K562 (cell line): Measurements from ENCODE around the gene FCRL6. TPM values are rescaled to one million over a fixed set of nuclear protein-coding genes. Genes with fewer than 3 reads are reported as not detected.

ENCODE experiments used
- ATAC-seq: fragments of 200-7000 bp; cut with Tn5 transposase; 3 replicates; pipeline ENCODE4 v1.9.1; 2020; ENCODE audit warnings: moderate library complexity
- BruUV-seq: library from RNA; stranded (reverse); fragments of 400-500 nt; replicated peaks from 2 replicates; lab custom pipeline; 2021; lab: Mats Ljungman, UMichigan
- CTCF ChIA-PET: fragments of 300-600 bp; formaldehyde crosslinking; extraction: SDS; loops from one replicate; lab custom pipeline; 2021; ENCODE audit warnings: low intra/inter-chr PET ratio; lab: Yijun Ruan, JAX
- POLR2A ChIA-PET: fragments of 300-600, 350-650 bp; sonication (Branson Sonifier 250); formaldehyde crosslinking; extraction: SDS; loops from one replicate; lab custom pipeline; 2021; ENCODE audit warnings: antibody characterized with exemption, inconsistent platforms; lab: Yijun Ruan, JAX
- DNase-seq, 4 experiments: peaks; one replicate each; pipeline versions ENCODE4 v3.0.0 to v3.0.0-alpha.2; 2011 to 2018; ENCODE audit warnings: low spot score in 3 of 4, mixed read lengths in 3 of 4; ENCODE audit errors: extremely low read depth in 1 of 4
- FAIRE-seq: peaks from 2 replicates; lab custom pipeline; 2011; peaks lifted over from hg19 to GRCh38; lab: Jason Lieb, UNC
- H2AFZ ChIP-seq: 2 replicates; pipeline ENCODE4 v1.6.0; 2011; ENCODE audit warnings: low read depth, low read length, control low read depth, inconsistent platforms
- H3K27ac ChIP-seq: fragments of 200-600 bp; 3 replicates; pipeline ENCODE4 v1.8.0; 2011; ENCODE audit warnings: low read depth, mild to moderate bottlenecking, control low read depth, inconsistent platforms, low read length, moderate library complexity, mixed read lengths; ENCODE audit errors: extremely low read depth
- H3K27me3 ChIP-seq, 2 experiments: fragments of 300-600 bp in 1 of 2; 2 replicates in 1 of 2; 3 replicates in 1 of 2; pipeline versions ENCODE4 v1.6.0 to v1.8.0; 2011; ENCODE audit warnings: inconsistent platforms in 2 of 2, low read length in 2 of 2, mild to moderate bottlenecking in 1 of 2, mixed read lengths in 1 of 2, moderate library complexity in 1 of 2; ENCODE audit not compliant: control insufficient read depth in 2 of 2, insufficient read depth in 2 of 2
- H3K36me3 ChIP-seq: fragments of 300-600 bp; 3 replicates; pipeline ENCODE4 v1.8.0; 2011; ENCODE audit warnings: mild to moderate bottlenecking, low read length, inconsistent platforms; ENCODE audit not compliant: control insufficient read depth, insufficient read depth
- H3K4me1 ChIP-seq, 2 experiments: fragments of 200-600 bp in 1 of 2; replicated peaks in 1 of 2; 2 replicates in 1 of 2; 3 replicates in 1 of 2; pipeline versions ENCODE4 v1.5.1 to v1.8.0; 2011; ENCODE audit warnings: inconsistent platforms in 2 of 2, low read length in 2 of 2, mild to moderate bottlenecking in 1 of 2, mixed read lengths in 1 of 2, moderate library complexity in 1 of 2; ENCODE audit not compliant: control insufficient read depth in 2 of 2, insufficient read depth in 2 of 2
- H3K4me2 ChIP-seq: 2 replicates; pipeline ENCODE4 v1.6.1; 2011; ENCODE audit warnings: low read length, control low read depth, inconsistent platforms, mixed read lengths; ENCODE audit not compliant: insufficient read depth
- H3K4me3 ChIP-seq: fragments of 200-600 bp; sonication (generic), shearing (Covaris generic); 2 replicates; pipeline ENCODE4 v1.5.1; 2016; ENCODE audit warnings: control low read depth, inconsistent platforms
- H3K79me2 ChIP-seq: fragments of 200-600 bp; 3 replicates; pipeline ENCODE4 v1.8.0; 2011; ENCODE audit warnings: low read length, inconsistent platforms; ENCODE audit not compliant: control insufficient read depth, insufficient read depth
- H3K9ac ChIP-seq, 2 experiments: 2 replicates each; pipeline versions ENCODE4 v1.6.0 to v1.6.1; 2011; ENCODE audit warnings: low read depth in 2 of 2, low read length in 2 of 2, control low read depth in 1 of 2, inconsistent platforms in 1 of 2, mild to moderate bottlenecking in 1 of 2, mixed read lengths in 1 of 2; ENCODE audit not compliant: insufficient read depth in 1 of 2
- H3K9me1 ChIP-seq: one replicate; pipeline ENCODE4 v1.6.0; 2011; ENCODE audit warnings: inconsistent platforms, mild to moderate bottlenecking, low read length, moderate library complexity; ENCODE audit not compliant: control insufficient read depth, insufficient read depth
- H3K9me3 ChIP-seq: replicated peaks from 2 replicates; pipeline ENCODE4 v1.5.1; 2011; ENCODE audit warnings: low read depth, low read length, inconsistent platforms; ENCODE audit not compliant: control insufficient read depth, insufficient read depth
- H4K20me1 ChIP-seq: replicated peaks from 2 replicates; pipeline ENCODE4 v1.6.1; 2011; ENCODE audit warnings: low read length, inconsistent platforms, mixed read lengths; ENCODE audit not compliant: control insufficient read depth, insufficient read depth
- CEBPG ChIP-seq, 3 experiments: fragments of 200-800 bp in 1 of 3; sonication (Bioruptor generic) in 1 of 3; sonication (generic) in 1 of 3; formaldehyde crosslinking in 1 of 3; IDR thresholded peaks in 2 of 3; conservative IDR thresholded peaks in 1 of 3; 2 replicates each; pipeline versions ENCODE4 v1.6.1 to v1.8.0; 2016 to 2022; ENCODE audit warnings: missing compliant biosample characterization in 2 of 3, missing genetic modification characterization in 2 of 3, mild to moderate bottlenecking in 1 of 3, missing genetic modification reagents in 1 of 3
- FOXK1 ChIP-seq: sonication (generic); formaldehyde crosslinking; IDR thresholded peaks from 2 replicates; pipeline ENCODE4 v1.8.0; 2022; ENCODE audit warnings: missing genetic modification reagents, mild to moderate bottlenecking, borderline replicate concordance
- MCM5 ChIP-seq: fragments of 450-650 bp; IDR thresholded peaks from 2 replicates; pipeline ENCODE4 v1.6.1; 2016; ENCODE audit warnings: low read depth
- ZNF507 ChIP-seq: conservative IDR thresholded peaks from 2 replicates; pipeline ENCODE4 v1.6.1; 2017; ENCODE audit warnings: missing genetic modification characterization, missing compliant biosample characterization
- WGBS: fragments of 100-300 bp; shearing (Covaris generic); methylation state at CpG from one replicate; pipeline ENCODE4 v1.1.6; 2016; ENCODE audit warnings: low coverage, mixed read lengths; ENCODE audit not compliant: insufficient coverage; ENCODE audit errors: missing lambda C conversion rate; 5-methylcytosine and 5-hydroxymethylcytosine counted together
- in situ Hi-C: fragments of 300-500 bp; cut with MboI; formaldehyde crosslinking; loops from 4 replicates; pipeline ENCODE4 v1.15.0; 2018; ENCODE audit warnings: inconsistent platforms, mixed read lengths
- intact Hi-C: fragments of 100-400 bp; cut with micrococcal nuclease; formaldehyde crosslinking; loops from 2 replicates; pipeline ENCODE4 v1.14.2; 2022
- polyA plus RNA-seq, 8 experiments: library from polyadenylated mRNA; depleted of rRNA in 4 of 8; stranded (reverse) in 5 of 8; unstranded in 3 of 8; fragments of >200 nt; fragmentation: Nextera tagmentation in 2 of 8; fragmentation: Illumina TruSeq in 1 of 8; extraction: Ambion mirVana in 2 of 8; extraction: Trizol in 1 of 8; gene quantifications; 2 replicates each; pipeline versions ENCODE4 v1.2.1 to v1.2.3, GENCODE V29; 2011 to 2014; ENCODE audit warnings: inconsistent platforms in 1 of 8, missing spikeins in 1 of 8
- total RNA-seq, 7 experiments: library from RNA; depleted of rRNA in 6 of 7; stranded (reverse); fragments of >200 nt in 6 of 7; fragmentation: Illumina TruSeq in 2 of 7; extraction: Trizol in 2 of 7; gene quantifications; 2 replicates each; pipeline versions ENCODE4 v1.2.1 to v1.2.3, GENCODE V29; 2011 to 2021; ENCODE audit warnings: low replicate concordance in 1 of 7
- TF ChIP-seq, protein P1 (sequence below): IDR thresholded peaks from 2 replicates; pipeline ENCODE4 v1.6.1; 2016; ENCODE audit warnings: missing genetic modification characterization, missing compliant biosample characterization
- TF ChIP-seq, protein P2 (sequence below): fragments of 450-650 bp; formaldehyde crosslinking; IDR thresholded peaks from 2 replicates; pipeline ENCODE4 v1.4.0; 2022; ENCODE audit warnings: missing genetic modification characterization

FCRL6 gene
- total and polyA plus RNA-seq, 9 of the 15 experiments (the other 6 are each of a cell fraction or from before 2014, with no cell fraction given): not detected

DNA sequence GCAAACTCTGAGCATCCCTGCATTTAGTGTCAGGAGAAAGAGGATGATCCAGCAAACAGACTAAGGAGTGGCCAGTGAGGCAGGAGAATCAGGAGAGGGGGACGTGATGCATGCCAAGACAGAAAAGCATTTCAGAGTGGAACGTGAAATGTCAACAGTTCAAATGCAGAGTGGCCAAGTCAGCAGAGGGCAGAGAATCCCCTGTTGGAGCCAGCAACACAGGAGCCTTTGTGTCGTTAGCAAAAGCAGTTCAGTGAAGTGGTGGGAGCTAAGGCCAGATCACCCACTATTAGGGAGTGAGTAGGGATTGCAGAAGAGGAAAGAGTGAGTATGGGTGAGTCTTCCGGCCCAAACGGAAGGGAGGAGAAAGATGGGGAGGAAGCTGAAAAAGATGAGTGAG, 6.6 kb upstream of the FCRL6 start:
- no peaks in the 10 kb centered on the region for H3K9me1 ChIP-seq
- no peaks in the 10 kb centered on the region for H3K4me1 ChIP-seq
- H3K4me3 ChIP-seq: no peak overlapping the region
- H3K27me3 ChIP-seq: peaks cover 5 to 22% of the 10 kb centered on the region in 2 experiments; a peak in 4 of 5 replicates
- no peak for FAIRE-seq
- no peak overlapping the region for H2AFZ ChIP-seq
- WGBS: 0% methylated on average over 5 of the region's 5 CpGs
- H3K9me3 ChIP-seq: no peaks in the 10 kb centered on the region
- no peak for DNase-seq
- H3K27ac ChIP-seq: no peak overlapping the region
- BruUV-seq: no TSS peak
- 0 out of 2 replicates have a peak, but pooled peaks cover 3% of the 10 kb centered on the region for H4K20me1 ChIP-seq
- POLR2A ChIA-PET: no interaction called here
- in situ Hi-C loops (loop anchor here (5.0 kb wide), 1 partner anchor 212 kb away; no protein-coding TSS in a partner anchor), intact Hi-C loops (loop anchor here (5.0 to 10.0 kb wide), 2 partner anchors 142 to 581 kb away; no protein-coding TSS in a partner anchor)
- no peaks in the 10 kb centered on the region for H3K79me2 ChIP-seq
- no peak overlapping the region for H3K9ac ChIP-seq
- no peaks in the 10 kb centered on the region for H3K36me3 ChIP-seq
- CTCF ChIA-PET: no interaction called here
- ATAC-seq: no peak
- TF ChIP-seq FOXK1 (CRISPR knock-in tag): no peak
- TF ChIP-seq, protein P1, sequence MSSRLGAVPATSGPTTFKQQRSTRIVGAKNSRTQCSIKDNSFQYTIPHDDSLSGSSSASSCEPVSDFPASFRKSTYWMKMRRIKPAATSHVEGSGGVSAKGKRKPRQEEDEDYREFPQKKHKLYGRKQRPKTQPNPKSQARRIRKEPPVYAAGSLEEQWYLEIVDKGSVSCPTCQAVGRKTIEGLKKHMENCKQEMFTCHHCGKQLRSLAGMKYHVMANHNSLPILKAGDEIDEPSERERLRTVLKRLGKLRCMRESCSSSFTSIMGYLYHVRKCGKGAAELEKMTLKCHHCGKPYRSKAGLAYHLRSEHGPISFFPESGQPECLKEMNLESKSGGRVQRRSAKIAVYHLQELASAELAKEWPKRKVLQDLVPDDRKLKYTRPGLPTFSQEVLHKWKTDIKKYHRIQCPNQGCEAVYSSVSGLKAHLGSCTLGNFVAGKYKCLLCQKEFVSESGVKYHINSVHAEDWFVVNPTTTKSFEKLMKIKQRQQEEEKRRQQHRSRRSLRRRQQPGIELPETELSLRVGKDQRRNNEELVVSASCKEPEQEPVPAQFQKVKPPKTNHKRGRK (tag): no peak
- no peak for TF ChIP-seq CEBPG (CRISPR knock-in tag; IDR thresholded peaks at IDR 0.05)
- no peak for TF ChIP-seq CEBPG (tag; conservative IDR thresholded peaks at IDR 0.05 in 1 of 2, IDR thresholded peaks at IDR 0.05 in 1 of 2)
- no peak for TF ChIP-seq MCM5
- TF ChIP-seq, protein P2, sequence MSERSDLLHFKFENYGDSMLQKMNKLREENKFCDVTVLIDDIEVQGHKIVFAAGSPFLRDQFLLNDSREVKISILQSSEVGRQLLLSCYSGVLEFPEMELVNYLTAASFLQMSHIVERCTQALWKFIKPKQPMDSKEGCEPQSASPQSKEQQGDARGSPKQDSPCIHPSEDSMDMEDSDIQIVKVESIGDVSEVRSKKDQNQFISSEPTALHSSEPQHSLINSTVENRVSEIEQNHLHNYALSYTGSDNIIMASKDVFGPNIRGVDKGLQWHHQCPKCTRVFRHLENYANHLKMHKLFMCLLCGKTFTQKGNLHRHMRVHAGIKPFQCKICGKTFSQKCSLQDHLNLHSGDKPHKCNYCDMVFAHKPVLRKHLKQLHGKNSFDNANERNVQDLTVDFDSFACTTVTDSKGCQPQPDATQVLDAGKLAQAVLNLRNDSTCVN (CRISPR knock-in tag): no peak
- no peak for TF ChIP-seq ZNF507
- H3K4me2 ChIP-seq: no peak overlapping the region
